T-helper 1 cell treated with Interleukin-12 subunit alpha and Interleukin-12 subunit beta and Interleukin-4 antibody, amounts not matched to agents 30 ng/mL and 1 ng/mL, for 36 hours (primary cell): ENCODE data around the gene CCR7. TPM values are rescaled to one million over a fixed set of nuclear protein-coding genes. Genes with fewer than 3 reads are reported as not detected.

Experiments
- intact Hi-C: fragments of 100-400 bp; cut with micrococcal nuclease; formaldehyde crosslinking; loops from one replicate; pipeline ENCODE4 v1.15.1; 2024
- total RNA-seq: library from RNA; stranded (reverse); gene quantifications from 2 replicates; pipeline ENCODE4 v1.2.3, GENCODE V29; 2022

CCR7 gene
- total RNA-seq, 1 donor from 2014 or later, result 171 TPM

DNA sequence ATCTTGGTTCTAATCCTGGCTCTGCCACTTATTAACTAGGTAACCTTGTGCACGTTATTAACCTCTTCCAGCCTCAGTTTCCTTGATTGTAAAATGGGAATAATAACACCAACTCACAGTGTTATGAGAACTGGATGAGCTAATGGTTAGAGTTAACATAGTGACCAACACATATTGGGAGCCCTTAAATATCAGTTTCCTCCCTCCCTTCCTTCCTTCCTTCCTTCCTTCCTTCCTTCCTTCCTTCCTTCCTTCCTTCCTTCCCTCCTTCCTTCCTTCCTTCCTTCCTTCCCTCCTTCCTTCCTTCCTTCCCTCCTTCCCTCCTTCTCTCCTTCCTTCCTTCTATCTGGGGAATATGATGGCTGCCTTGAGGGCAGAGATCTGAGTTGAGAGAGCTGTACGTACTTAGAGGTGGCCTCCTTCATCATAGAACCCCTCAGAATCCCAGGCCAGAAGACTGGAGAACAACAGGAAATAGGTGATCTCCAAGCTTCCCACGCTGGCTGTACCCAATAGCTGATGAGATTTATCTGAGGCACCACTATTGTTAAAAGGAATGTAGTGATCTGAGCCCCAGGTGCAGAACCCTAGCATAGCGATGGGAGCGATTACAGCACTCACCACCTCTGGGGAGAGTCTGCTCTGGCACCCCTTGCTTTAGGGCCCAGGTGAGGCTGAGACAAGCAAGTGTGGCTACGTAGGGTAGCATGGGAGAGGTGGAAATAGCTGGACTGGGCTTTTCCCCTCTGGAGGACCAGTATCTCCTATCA lies 26.2 kb downstream of the CCR7 start:
- intact Hi-C loops, result no loop called here

DNA sequence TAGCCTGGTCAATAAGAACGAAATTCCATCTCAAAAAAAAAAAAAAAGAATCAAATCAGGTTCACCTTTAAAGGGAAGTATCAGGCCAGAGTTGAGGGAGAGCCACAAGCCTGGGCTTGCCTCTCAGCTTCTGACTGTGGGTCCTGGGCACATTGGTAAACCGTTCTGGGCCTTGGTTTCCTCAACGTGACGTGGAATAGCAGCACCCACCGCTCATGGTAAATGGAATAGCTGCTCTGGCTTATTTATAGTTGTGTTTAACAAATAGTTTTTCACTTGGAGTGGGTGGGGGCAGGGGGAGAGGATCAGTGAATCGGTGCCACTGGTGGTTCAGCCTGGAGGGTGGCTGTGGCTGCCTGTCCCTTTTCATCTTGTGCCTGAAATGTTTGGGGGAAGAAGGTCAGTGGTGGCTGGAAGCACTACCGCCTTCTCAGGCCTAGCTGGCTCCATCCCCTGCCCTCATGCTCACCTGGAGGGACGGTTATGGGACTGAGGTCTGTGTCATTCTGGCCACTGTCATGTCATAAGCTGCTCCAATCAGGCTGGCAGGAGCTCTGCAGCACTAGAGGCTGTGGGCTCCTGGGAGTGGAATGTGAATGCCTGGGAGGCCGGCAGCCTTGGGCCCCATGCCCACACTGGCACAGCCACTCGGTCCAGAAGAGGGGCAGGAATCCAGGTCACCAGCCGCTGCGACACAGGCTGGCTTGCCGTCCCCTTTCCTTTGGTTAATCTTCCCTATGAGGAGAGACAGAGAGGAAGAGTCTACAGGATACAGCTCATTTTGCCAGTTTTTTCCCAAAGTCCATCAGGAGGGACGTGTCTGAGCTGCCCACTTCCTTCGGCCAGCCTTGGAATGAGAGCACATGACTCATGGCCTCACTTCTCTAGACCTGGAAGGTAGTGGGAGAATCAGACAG lies 27.0 kb downstream of the CCR7 start:
- intact Hi-C loops, result no loop called here

DNA sequence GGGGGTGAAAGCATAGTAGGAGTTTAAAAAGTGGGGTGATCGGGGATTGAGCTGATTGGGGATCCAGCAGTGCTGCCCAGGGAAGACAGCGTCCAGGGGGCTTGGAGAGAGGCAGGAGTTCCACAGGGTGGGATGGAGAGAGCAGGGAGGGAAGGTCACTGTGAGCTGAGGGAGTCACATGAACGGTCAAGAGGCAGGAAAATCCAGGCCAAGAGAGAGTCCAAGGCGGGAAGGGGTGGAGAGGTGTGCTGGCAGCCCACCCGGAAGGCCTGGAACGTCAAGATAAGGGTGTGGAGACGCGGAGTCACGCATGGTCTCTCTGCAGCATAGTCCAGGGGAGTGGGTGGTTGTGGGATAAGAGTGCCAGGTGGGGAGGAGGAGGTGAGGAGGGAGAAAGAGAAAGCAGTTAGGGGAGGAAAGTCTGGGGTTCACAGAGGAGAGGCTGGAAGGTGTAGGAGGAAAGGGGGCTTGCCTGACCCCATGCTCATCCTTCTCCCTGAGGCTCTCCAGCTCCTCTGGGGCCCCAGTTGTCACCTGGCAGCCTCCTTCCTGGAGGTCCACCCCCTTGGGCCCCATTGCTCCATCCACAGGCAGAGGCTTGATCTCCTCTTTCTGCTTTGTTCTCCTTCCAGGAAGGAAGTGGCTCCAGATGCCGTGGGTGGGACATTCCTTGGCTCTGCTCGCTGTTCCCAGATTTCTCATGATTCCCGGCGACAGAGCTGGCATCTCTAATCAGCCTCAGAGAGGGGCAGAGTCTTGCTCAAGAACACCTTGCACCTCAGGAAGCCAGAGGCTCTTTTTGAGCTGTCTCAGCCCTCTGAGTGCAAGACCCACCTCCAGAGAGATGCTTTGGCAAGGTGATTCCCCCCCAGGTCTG lies 28.7 kb downstream of the CCR7 start:
- intact Hi-C loops, result no loop called here

DNA sequence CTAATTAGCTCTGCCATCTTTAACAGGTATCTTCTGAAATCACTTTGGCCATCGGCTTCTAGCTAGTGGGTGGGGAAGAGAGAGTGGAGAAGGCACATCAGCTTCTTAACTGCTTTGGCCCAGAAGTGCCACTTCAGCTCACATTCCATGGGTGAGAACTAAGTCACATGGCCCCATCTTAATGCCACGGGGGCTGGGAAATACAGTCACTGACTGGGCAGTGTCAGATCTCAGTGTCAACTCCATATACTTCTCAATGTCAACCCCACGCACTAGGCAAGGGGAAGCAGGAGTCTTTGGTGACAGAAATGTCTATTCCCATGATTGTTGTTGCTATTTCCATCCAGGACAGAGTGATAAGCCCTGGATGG lies 29.4 kb downstream of the CCR7 start:
- intact Hi-C loops, result no loop called here

DNA sequence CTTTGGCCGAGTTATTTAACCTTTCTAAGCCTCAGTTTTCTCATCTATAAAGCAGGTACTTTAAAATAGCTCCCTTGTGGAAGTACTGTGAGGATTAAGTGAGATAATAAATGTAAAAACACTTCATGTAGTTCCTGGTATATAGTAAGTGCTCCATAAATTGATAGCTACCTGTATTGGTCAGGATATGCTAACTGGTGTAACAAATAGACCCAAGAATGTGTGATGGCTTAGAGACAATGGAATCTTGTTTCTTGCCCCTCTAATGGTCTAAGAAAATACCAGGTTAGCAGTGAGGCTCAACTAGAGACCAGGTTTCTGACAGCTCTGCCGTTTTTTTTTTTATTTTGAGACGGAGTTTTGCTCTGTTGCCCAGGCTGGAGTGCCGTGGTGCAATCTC lies 29.8 kb downstream of the CCR7 start:
- intact Hi-C loops, result no loop called here

GRCh38 chr17:40534371-40535189 lies 30.7 kb downstream of the CCR7 start:
- intact Hi-C loops, result loop anchor here (5.0 kb wide), 1 partner anchor 232 kb away; no protein-coding TSS in a partner anchor

- intact Hi-C loops, result loop anchor here (1.0 to 5.0 kb wide), 9 partner anchors 18 to 232 kb away; partner anchors contain the start of gene TOP2A
These were observed 31.4 kb downstream of the CCR7 start for GRCh38 chr17:40533896-40534295.

GRCh38 chr17:40532520-40533253 lies 32.6 kb downstream of the CCR7 start:
- intact Hi-C loops, result loop anchor here (1.0 to 5.0 kb wide), 9 partner anchors 16 to 230 kb away; partner anchors contain the start of gene TOP2A

DNA sequence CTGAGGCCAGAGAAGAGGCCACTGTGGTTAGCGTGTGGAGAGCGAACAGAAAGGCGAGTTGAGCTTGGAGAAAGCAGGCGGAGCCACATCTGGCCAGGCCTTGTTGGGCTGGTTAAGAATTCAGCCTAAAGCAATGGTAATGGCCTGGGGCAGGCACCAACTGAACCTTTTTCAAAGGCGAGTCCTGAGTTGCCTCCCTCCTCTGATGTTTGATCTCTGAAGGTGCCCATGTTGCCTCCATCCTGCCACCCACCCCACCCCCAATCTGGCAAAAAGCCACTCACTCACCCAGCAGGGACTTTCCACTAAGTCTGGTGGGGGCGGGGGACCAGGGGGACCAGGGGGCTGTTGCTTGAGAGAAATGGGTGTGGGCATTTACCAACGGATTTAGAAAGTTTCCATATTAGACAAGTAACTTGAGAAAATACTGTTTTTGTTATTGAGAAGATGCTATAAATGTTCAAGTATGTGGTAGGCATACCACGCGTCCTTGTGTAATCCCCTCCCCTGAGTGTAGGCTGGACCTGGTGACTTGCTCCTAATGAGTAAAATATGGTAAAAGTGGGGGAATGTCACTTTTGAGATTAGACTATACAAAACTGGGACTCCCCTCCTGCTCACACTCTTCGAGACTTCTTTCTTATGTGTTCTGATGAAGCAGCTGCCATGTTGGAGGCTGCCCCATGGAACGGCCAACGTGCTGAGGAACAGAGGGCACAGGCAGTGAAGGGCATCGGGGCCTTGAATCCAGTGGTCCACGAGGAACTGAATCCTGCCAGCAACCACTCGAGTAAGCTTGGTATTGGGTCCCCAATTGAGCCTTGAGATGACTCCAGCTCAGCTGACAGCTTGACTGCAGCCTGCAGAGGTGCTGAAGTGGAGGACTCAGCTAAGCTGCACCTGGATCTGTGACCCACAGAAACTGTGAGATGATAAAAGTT lies 34.0 kb downstream of the CCR7 start:
- intact Hi-C loops, result loop anchor here (5.0 kb wide), 1 partner anchor 229 kb away; no protein-coding TSS in a partner anchor

GRCh38 chr17:40530531-40530994 lies 34.7 kb downstream of the CCR7 start:
- intact Hi-C loops, result loop anchor here (5.0 kb wide), 1 partner anchor 228 kb away; no protein-coding TSS in a partner anchor

DNA sequence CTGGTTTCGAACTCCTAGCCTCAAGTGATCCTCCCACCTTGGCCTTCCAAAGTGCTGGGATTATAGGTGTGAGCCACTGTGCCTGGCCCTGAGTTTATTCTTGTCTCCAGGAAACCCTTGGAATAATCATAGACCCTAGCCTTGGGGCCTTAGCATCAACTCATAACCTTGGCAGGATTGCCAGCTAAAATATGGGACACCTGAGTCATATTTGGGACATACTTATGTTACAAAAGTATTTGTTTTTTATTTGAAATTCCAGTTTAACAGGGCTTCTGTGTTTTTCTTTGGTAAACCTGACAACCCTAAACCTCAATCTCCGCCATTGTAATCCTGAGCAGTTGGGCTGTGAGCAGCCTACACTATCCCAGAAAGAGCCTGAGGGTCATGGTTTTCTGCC lies 35.3 kb downstream of the CCR7 start:
- intact Hi-C loops, result loop anchor here (5.0 kb wide), 1 partner anchor 228 kb away; no protein-coding TSS in a partner anchor

- intact Hi-C loops, result no loop called here
These were observed 36.4 kb downstream of the CCR7 start for GRCh38 chr17:40528692-40529417.

- intact Hi-C loops, result no loop called here
These were observed 38.6 kb downstream of the CCR7 start for GRCh38 chr17:40526668-40527067.

GRCh38 chr17:40525294-40525693 lies 40.0 kb downstream of the CCR7 start:
- intact Hi-C loops, result no loop called here

DNA sequence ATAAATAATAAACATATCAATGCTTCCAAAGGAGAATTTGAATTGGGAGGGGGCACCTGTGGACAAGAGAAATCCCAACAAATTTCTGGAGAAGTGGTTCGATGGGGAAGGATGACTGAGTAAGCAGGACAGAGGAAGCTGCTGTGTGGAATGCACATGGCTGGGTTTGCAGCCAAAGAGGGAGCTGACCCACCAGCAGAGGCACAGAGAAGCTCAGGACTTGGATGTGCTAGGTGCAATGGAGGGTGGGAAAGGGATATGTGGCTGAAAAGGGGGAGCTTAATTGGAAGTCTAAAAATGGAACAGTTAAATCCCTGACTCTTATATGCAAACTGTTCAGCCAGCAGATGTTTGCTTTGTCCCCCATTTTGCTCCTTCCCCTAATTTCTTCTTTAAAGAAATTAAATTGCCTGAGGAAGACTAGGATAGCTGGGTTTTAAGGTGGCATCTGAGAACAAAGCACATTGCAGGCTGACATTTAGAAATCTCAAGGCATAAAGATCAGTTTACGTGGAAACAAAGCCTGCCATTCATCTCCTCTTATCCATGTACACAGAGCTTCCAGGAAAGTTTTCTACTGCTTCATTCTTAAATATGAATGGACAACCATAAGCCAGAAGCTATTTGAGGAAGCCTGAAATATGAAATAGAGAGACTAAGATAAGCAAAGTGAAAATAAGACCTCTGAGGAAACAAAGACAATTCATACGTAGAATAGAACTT lies 40.9 kb downstream of the CCR7 start:
- intact Hi-C loops, result no loop called here

DNA sequence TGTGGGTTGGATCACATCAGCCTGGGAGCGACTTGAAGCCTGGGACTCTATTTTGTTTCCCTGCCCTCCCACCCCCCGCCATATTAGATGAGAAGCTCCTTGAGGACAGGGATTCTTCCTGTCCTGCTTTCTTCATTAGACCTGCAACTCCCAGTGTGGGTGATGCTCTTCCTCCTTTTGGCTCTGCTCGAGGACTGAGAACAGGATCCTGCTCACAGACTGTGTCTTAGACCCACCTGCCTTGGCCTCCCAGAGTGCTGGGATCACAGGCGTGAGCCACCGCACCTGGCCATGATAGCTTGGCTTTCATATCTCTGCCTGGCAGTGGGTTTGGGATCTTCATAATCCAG lies 42.3 kb downstream of the CCR7 start:
- intact Hi-C loops, result no loop called here
